ENCODE measurements around the gene TBC1D4. TPM values are rescaled to one million over a fixed set of nuclear protein-coding genes. Genes with fewer than 3 reads are reported as not detected.
A peak's percentile ranks its signal among the peaks of the same experiment; 100 is the strongest.

Gene TBC1D4
- total RNA-seq, 2 donors from 2014 or later, result 19.4 to 19.8 TPM

- no peak for DNase-seq
- ATAC-seq, result no peak
- intact Hi-C loops (cut with DNase I, micrococcal nuclease), result no loop called here
These were observed 106.6 kb downstream of the TBC1D4 start for GRCh38 chr13:75375329-75375728.

- intact Hi-C loops (cut with DNase I, micrococcal nuclease), result loop anchor here in 1 of 2 donors (5.0 kb wide), 1 partner anchor 108 kb away; the partner anchor contains the start of gene TBC1D4
- ATAC-seq, result no peak
- no peak for DNase-seq
These were observed 108.0 kb downstream of the TBC1D4 start for GRCh38 chr13:75373988-75374387.

- ATAC-seq, result no peak
- no peak for DNase-seq
- intact Hi-C loops (cut with DNase I, micrococcal nuclease), result loop anchor here in 1 of 2 donors (5.0 kb wide), 1 partner anchor 109 kb away; the partner anchor contains the start of gene TBC1D4
These were observed 108.8 kb downstream of the TBC1D4 start for GRCh38 chr13:75372923-75373841.

DNA sequence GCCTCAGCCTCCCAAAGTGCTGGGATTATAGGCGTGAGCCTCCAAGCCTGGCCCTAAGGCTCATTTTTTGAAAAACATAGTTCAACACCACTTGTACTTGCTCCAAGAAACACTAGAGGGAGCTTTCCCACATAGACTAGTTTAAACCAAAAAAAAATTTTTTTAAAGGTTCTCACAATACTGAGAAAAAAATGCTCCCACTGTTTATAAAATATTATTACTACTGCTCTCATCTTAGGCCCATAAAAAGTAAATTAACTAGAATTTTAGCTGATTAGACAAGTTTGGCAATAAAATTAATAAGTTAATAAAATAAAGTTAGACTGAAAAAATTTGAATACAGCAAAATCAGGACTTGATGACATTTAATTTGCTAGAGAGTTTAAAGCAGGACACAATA, 109.5 kb downstream of the TBC1D4 start:
- DNase-seq (no peak), ATAC-seq (peak; percentile 67)
- intact Hi-C loops (cut with DNase I, micrococcal nuclease), result loop anchor here in 1 of 2 donors (5.0 kb wide), 1 partner anchor 110 kb away; the partner anchor contains the start of gene TBC1D4

DNA sequence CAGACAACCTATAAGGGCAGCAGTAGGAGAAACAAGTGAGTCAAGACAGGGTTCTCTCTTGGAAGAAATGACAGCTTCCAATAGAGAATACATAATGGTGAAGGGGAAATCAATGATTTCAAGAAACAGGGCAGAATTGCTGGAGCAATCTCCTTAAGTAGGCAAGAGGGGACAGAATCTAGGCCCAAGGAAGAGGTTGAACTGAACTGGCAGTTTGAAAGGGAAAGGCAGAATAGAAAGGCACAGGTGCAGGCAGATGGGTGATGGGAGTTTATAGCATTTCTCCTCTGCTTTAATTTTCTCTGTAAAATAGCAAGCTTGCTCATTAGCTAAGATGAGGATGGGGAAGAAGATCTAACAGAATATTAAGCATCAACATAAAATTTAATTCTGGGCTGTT, 110.8 kb downstream of the TBC1D4 start:
- ATAC-seq (no peak), DNase-seq (no peak)
- intact Hi-C loops (cut with DNase I, micrococcal nuclease), result loop anchor here in 1 of 2 donors (5.0 kb wide), 1 partner anchor 111 kb away; the partner anchor contains the start of gene TBC1D4

DNA sequence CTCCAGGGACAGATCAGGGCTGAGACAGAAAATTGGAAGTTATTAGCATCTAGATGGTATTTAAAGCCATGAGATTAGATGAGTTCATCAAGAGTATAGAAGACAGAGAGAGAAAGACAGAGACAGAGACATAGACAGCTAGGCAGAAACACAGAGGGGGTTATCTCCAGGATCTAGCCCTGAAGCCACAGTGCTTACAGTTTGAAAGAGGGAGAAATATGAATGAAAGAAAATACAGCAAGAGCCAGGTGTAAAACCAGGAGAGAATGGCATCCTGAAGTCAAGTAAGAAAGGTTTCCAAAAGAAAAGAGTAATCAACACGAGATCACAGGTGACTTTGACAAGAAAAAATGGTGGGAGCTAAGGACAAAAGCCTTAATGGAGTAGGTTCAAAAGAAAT, 111.2 kb downstream of the TBC1D4 start:
- intact Hi-C loops (cut with DNase I, micrococcal nuclease), result loop anchor here in 1 of 2 donors (5.0 kb wide), 1 partner anchor 112 kb away; the partner anchor contains the start of gene TBC1D4
- ATAC-seq, result no peak
- no peak for DNase-seq

DNA sequence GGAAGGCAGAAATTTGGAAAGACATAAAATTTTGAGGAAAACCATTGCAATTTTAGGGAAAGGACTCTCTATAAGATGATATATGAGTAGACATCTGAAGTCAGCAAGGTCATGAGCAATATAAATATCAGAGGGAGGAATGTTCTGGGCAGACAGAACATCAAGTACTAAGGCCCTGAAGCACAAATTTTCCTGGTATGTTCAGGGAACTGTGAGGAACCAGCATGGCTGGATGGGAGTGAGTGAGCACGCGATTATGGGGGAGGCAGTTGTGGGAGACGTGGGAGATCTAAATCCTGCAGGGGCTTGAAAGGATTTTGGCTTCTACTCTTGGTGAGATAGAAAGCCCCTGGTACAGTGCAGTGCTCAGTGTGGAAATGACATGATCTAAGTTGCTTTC, 112.0 kb downstream of the TBC1D4 start:
- ATAC-seq (no peak), DNase-seq (no peak)
- intact Hi-C loops (cut with DNase I, micrococcal nuclease), result loop anchor here in 1 of 2 donors (5.0 to 10.0 kb wide), 2 partner anchors 112 to 175 kb away; partner anchors contain the start of genes TBC1D4 and UCHL3

GRCh38 chr13:75368167-75368566, 113.8 kb downstream of the TBC1D4 start:
- no peak for ATAC-seq
- intact Hi-C loops (cut with DNase I, micrococcal nuclease), result loop anchor here in 1 of 2 donors (10.0 kb wide), 1 partner anchor 177 kb away; the partner anchor contains the start of gene UCHL3
- no peak for DNase-seq

DNA sequence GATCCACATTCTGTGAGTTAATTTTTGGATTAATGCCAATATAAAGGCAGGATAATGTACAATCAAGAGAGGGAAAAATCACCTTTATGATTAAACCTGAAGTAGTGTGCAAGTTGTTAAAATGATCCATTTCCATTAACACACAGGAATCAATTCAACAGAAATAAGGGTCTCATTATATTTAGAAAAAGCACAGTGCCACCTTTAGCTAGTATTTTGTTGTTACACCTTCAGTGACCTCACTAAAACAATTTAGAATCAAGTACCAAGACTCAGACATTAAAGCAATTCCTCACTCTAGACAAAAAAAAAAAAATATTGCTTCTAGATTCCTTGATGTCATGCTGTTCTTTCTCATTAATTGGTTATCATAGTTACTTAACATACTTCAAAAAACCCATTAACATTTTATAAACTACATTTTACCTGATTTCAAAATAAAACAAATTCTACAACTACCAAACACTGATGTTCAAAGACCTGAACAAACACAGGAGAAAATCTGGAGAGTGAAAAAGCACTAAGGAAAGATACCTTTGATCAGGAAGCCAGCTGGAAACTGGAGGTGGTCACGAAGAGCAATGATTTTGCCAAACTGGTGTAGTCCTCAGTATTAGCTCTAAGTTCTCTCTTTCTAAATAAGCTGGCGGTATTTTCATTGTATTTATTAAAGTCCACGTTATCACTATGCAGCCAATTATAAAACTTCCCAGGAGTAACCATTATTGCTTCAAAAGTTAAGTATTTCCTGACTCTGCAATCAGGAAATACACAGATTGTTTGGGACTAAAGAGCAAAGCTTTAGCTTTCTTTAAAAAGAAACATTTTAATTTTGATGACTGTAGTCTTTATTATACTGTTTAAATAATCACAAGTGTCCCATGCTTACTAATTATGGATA, 115.3 kb downstream of the TBC1D4 start:
- DNase-seq (no peak), ATAC-seq (no peak)
- intact Hi-C loops (cut with DNase I, micrococcal nuclease), result loop anchor here in 1 of 2 donors (10.0 kb wide), 1 partner anchor 178 kb away; the partner anchor contains the start of gene UCHL3

DNA sequence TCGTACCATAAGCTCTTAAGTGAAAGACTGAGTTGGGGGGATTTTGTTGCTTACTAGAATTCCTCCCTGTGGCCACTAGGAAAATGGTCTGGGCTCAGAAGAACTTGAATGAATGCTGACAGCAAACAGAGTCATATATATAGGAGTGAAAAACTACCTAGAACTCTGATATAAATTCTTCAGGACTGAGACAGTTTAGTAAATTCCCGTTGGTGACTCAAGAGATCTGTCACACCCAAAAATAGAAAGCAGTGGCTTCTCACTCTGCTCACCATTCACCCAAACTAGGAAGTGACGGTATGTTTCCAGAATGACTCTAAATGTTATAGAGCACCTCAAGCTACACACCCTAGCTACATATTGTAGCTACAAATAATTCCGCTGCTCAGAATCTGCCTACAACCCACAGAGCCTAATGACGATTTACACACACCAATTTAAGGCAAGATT, 116.2 kb downstream of the TBC1D4 start:
- peak; percentile 14 for ATAC-seq

GRCh38 chr13:75364131-75364713, 117.7 kb downstream of the TBC1D4 start:
- ATAC-seq, result no peak
- intact Hi-C loops (cut with DNase I, micrococcal nuclease), result loop anchor here in 1 of 2 donors (10.0 kb wide), 1 partner anchor 181 kb away; the partner anchor contains the start of gene UCHL3
- DNase-seq, result no peak

More for the DNA sequence above, 116.2 kb downstream of the TBC1D4 start:
- intact Hi-C loops (cut with DNase I, micrococcal nuclease), result loop anchor here in 1 of 2 donors (10.0 kb wide), 1 partner anchor 179 kb away; the partner anchor contains the start of gene UCHL3
- no peak for DNase-seq

DNA sequence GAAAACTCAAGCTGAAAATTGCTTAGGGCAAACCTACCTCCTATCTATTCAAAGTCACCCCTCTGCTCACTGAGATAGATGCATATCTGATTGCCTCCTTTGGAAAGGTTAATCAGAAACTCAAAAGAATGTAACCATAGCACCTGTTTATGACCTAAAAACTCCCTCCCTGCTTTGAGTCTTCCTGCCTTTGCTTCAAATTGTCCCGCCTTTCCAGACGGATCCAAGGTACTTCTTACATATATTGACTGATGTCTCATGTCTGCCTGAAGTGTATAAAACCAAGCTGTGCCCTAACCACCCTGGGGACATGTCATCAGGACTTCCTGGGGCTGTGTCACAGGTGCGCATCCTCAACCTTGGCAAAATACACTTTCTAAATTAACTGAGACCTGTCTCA, 118.6 kb downstream of the TBC1D4 start:
- intact Hi-C loops (cut with DNase I, micrococcal nuclease), result loop anchor here in 1 of 2 donors (10.0 kb wide), 1 partner anchor 181 kb away; the partner anchor contains the start of gene UCHL3
- DNase-seq (no peak), ATAC-seq (peak; percentile 32)

DNA sequence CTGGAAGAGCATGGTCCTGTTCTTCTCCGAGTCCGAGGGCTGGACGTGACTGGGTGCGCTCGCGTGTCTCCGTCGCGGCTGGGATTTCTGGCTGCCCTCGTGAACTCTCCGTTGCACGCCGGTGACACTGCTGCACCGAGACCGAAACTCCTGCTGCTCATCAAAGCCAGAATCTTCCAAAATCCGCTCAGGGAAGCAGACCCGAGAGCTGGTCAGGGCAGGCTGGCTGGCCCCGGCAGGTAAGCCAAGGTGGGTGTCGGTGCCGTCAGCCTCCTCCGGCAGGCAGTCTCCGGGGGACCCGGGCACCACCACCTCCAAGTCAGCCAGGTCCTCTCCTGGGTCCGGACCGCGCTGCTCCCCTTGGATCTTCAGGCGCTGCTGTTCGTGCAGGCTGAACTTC, 119.9 kb downstream of the TBC1D4 start:
- ATAC-seq (no peak), DNase-seq (no peak)
- intact Hi-C loops (cut with DNase I, micrococcal nuclease), result loop anchor here in 1 of 2 donors (10.0 kb wide), 1 partner anchor 183 kb away; the partner anchor contains the start of gene UCHL3

DNA sequence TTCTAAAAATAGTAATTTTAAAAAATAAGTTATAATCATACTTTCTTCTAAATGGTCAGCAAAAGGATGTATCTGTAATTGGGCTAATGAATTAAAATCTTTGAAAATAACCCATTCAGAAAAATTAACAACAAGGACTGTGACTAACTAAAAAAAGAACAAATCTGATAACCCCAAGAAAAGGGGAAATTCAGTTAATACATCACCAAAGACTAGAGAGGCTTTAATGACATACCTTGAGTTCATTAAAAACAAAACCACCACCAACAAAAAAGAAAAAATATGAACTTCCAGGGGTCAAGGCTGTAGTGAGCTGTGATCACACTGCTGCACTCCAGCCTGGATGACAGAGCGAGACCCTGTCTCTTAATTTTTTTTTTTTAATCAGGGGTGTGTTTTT, 121.8 kb downstream of the TBC1D4 start:
- intact Hi-C loops (cut with DNase I, micrococcal nuclease), result loop anchor here in 1 of 2 donors (10.0 kb wide), 1 partner anchor 185 kb away; the partner anchor contains the start of gene UCHL3

DNA sequence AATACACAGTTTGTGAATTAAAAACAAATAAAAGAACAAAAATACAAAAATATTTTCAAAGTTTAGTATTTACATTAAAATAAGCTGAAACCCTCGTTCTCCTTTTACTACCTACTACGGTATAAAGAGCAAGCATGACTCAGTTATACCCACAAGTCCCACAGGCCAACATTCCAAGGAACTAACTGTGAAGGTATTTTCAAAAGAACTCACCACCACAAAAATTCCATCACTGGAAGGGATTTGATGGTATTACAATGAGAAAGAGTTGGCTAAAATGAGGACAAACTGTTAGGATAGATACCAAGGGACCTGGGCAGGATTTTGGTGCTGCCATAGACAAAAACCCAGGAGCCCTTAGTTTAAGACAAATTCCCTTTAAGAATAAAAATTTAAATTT, 122.7 kb downstream of the TBC1D4 start:
- intact Hi-C loops (cut with DNase I, micrococcal nuclease), result no loop called here
- no peak for DNase-seq

More for the DNA sequence above, 121.8 kb downstream of the TBC1D4 start:
- ATAC-seq (no peak), DNase-seq (no peak)

DNA sequence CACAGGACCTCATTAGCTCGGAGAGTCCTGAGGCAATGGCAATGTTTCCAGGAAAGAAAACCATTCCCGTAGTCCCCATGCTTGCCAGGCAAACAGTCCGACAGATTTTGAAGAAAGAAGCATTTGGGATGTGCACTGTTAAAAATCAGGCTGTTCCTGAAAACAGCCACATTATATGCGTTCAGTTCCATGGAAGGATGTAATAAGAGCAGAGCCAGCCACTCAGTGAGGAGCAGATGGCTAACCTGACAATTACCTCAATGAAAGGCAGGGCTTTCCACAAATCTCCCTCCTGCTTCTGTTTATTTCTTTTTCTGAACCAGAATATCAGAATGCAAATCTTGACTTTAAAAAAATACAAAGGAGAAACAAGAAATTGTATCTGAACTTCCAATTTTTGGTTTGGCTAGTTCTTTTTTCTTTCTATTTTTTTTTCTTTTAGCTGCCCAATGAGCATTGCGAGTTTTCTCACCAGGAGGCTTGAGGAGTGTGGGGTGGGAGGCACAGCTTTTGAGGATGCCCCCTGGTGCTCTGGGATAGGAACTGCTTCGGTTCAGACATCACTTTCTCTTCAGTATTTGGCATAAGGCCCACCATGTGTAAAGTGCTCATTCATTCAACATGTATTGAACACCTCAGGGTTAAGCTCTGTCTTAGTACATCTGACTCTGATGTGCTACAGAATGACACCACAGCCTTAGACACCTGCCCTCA, 124.2 kb downstream of the TBC1D4 start:
- no peak for DNase-seq
- ATAC-seq, result peak; percentile 64
- intact Hi-C loops (cut with DNase I, micrococcal nuclease), result no loop called here

More for the DNA sequence above, 122.7 kb downstream of the TBC1D4 start:
- no peak for ATAC-seq

DNA sequence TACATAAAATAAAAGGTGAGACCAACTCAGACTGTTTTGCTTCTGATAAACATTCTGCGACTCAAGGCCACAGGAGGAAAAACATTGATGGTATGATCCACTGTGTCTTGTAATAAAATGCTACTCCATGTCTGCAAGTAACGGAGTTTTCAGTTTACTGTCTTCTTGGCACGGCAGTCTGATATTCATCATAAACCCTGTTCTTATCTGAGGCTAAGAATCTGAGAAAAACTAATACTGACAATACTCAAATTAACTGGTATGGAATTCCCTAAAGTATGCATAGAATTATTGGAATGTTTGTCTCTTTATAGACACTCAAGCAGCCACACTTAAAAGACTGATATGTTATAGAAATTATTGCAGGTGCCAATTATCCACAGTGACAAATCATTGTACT, 125.5 kb downstream of the TBC1D4 start:
- intact Hi-C loops (cut with DNase I, micrococcal nuclease), result no loop called here
- no peak for ATAC-seq
- no peak for DNase-seq
